GM12874 (cell line): ENCODE data around the gene LGALS1.

ENCODE experiments used
- CTCF ChIP-seq: IDR thresholded peaks from 2 replicates; pipeline ENCODE4 v1.5.1; 2011; ENCODE audit warnings: low read depth, mild to moderate bottlenecking, control low read depth, low read length, moderate library complexity; ENCODE audit not compliant: insufficient read depth

LGALS1 gene

GRCh38 chr22:37672206-37672919, 3.1 kb upstream of the LGALS1 start:
- TF ChIP-seq CTCF, result peak; percentile 32

GRCh38 chr22:37672920-37673455, 2.4 kb upstream of the LGALS1 start:
- TF ChIP-seq CTCF, result no peak

GRCh38 chr22:37674248-37674647, 1.2 kb upstream of the LGALS1 start:
- no peak for TF ChIP-seq CTCF

GRCh38 chr22:37675930-37676735, 697 bp downstream of the LGALS1 start:
- TF ChIP-seq CTCF, result no peak

- no peak for TF ChIP-seq CTCF
Measured at GRCh38 chr22:37676736-37677492, 1.5 kb downstream of the LGALS1 start.

GRCh38 chr22:37677493-37677974, 2.1 kb downstream of the LGALS1 start:
- no peak for TF ChIP-seq CTCF

GRCh38 chr22:37678372-37678771, 2.9 kb downstream of the LGALS1 start:
- no peak for TF ChIP-seq CTCF
